GM06990 (cell line): ENCODE data around the gene MOGAT1.

ENCODE experiments used
- DNase-seq: peaks from one replicate; pipeline ENCODE4 v3.0.0-alpha.2; 2011; ENCODE audit not compliant: insufficient read length; ENCODE audit errors: extremely low read depth
- H3K27me3 ChIP-seq: replicated peaks from 2 replicates; pipeline ENCODE4 v1.6.0; 2011; ENCODE audit warnings: low read length; ENCODE audit not compliant: control insufficient read depth, insufficient read depth
- H3K36me3 ChIP-seq: 2 replicates; pipeline ENCODE4 v1.5.1; 2011; ENCODE audit warnings: low read length; ENCODE audit not compliant: control insufficient read depth, insufficient read depth
- H3K4me3 ChIP-seq: replicated peaks from 2 replicates; pipeline ENCODE4 v1.5.1; 2011; ENCODE audit warnings: low read depth, mild to moderate bottlenecking, control low read depth, low read length
- CTCF ChIP-seq: IDR thresholded peaks from 2 replicates; pipeline ENCODE4 v1.5.1; 2011; ENCODE audit warnings: low read length, control low read depth, mild to moderate bottlenecking, inconsistent platforms; ENCODE audit not compliant: insufficient read depth, poor library complexity, severe bottlenecking

Gene MOGAT1

DNA sequence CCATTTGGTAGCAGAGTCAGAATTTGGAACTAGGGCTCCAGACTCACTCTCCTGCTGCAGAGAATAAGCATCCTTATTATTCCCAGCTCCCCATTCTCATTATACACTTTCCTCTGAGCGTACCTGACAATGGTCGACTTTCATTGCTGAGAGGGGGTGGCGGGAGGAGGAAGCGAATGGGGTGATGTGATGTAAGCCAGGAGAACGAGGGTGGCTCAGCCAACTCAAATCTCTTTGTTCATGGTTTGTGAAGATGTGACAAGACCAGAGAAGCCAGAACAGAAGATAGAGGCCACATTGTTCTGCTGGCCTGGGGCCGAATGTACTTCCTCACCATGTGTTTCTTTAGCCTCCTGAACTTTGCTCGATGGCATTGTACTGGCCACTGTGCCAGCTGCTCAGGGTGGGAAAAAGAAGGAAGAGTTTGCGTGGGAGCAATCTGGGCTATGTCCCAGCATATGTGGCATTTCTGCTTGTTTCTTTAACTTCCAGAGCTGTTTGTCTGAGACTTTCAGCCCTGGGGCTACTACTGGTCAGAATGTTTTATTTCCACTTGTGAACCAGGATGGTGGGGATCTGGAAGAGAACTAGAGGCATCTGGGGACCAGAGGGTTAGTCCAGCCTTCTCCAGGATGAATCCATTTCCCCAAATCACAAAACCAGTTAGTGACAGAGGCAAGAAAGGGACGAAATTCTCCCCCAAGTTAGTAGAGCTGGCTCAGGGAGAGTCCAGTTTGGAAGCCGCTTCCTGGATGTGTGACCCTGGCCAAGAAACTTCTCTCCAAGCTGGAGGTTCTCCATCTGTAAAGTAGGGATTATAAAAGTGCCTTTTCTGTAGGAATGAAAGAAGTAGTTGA lies 62.6 kb downstream of the MOGAT1 start:
- Histone ChIP-seq H3K36me3 (no peaks in the 10 kb centered on the region), H3K4me3 (no peak overlapping the region), H3K27me3 (no peaks in the 10 kb centered on the region)
- TF ChIP-seq CTCF = no peak
- no peak for DNase-seq

DNA sequence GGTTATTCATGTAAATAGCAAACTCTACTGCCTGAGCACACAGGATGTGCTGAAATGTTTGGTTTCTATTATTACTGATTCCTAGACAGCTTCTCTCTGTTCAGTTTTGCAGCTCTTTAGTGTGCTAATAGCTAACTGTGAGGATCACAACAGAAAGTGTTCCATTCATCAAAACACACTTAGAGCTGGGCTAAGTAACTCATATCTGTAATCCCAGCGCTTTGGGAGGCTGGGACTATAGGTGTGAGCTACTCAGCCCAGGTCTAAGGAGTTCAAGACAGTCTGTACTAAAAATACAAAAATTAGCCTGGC lies 63.2 kb downstream of the MOGAT1 start:
- Histone ChIP-seq H3K27me3 (no peaks in the 10 kb centered on the region), H3K36me3 (no peaks in the 10 kb centered on the region), H3K4me3 (no peak overlapping the region)
- peak; percentile 31 for DNase-seq
- TF ChIP-seq CTCF = no peak

- H3K36me3 ChIP-seq = no peaks in the 10 kb centered on the region
- TF ChIP-seq CTCF = no peak
- H3K27me3 ChIP-seq = no peaks in the 10 kb centered on the region
- no peak for DNase-seq
- H3K4me3 ChIP-seq = no peak overlapping the region
Measured at GRCh38 chr2:222736301-222736700, 64.8 kb downstream of the MOGAT1 start.

GRCh38 chr2:222736924-222737323 lies 65.5 kb downstream of the MOGAT1 start:
- H3K4me3 ChIP-seq = no peak overlapping the region
- no peak for TF ChIP-seq CTCF
- DNase-seq = no peak
- no peaks in the 10 kb centered on the region for H3K27me3 ChIP-seq
- no peaks in the 10 kb centered on the region for H3K36me3 ChIP-seq

DNA sequence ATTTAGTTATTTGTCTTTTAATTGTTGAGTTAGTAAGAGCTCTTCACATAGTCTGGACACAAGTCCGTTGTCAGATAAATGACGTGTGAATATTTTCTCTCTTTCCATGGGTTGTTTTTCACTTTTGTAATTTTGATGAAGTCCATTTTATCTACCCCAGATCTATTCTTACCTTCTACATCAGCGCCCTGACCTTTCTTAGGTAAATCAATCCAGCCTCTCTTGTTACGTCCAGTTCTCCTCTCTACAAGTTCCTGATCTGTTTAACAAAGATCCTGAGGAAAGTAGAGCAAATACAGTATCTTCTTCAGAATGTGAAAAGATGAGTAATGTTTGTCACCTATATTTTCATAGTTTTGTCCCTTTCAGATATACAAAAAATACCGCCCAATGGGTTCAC lies 66.9 kb downstream of the MOGAT1 start:
- Histone ChIP-seq H3K27me3 (no peaks in the 10 kb centered on the region), H3K36me3 (no peaks in the 10 kb centered on the region), H3K4me3 (no peak overlapping the region)
- no peak for TF ChIP-seq CTCF
- no peak for DNase-seq

- no peak for TF ChIP-seq CTCF
- Histone ChIP-seq H3K27me3 (no peaks in the 10 kb centered on the region), H3K4me3 (no peak overlapping the region), H3K36me3 (no peaks in the 10 kb centered on the region)
- no peak for DNase-seq
Measured at GRCh38 chr2:222738809-222739208, 67.4 kb downstream of the MOGAT1 start.
